Hippocampal formation (tissue), 2 donors: Measurements from ENCODE around the gene WARS2.
A peak's percentile ranks its signal among the peaks of the same experiment; 100 is the strongest.

Source experiments
- DNase-seq, 2 donors: peaks; one replicate each; lab custom pipeline; 2025; lab: John Stamatoyannopoulos, UW

Gene WARS2

DNA sequence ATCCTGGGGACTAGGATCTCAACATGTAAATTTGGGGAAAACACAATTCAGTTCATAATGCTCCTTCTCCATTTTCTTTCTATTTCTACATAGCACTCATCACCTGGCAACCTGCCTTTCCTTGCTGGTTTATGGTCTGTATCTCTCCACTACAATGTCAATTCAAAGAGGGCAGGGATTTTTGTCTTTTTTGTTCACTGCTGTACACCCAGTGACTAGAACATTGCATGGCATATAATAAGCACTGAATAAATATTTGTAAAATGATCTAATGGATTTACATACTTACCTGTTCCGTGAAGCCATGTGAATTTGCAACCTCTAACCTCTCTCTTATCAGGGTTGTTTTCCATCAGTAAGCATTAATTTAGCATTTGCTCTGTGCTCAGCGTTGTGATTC is 124.9 kb downstream of the WARS2 start:
- no peak for DNase-seq

DNA sequence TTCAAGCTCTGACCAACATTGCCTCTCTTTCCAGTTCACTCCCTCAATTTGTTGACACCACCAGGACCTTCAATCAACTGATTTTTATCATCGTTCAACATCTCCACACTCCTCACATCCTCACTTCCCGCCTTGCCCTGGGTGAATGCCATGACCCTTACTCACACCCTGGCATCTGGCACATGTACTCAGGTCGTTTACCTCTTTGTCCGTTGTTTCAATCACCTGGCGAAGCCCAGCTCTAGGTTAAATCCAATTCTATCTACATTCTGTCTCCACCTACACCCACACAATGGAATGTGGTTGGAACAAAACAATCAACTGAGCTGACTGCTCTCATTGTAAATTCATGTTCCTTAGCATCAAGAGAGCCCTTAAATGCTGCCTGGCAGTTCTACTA is 128.1 kb downstream of the WARS2 start:
- no peak for DNase-seq

DNA sequence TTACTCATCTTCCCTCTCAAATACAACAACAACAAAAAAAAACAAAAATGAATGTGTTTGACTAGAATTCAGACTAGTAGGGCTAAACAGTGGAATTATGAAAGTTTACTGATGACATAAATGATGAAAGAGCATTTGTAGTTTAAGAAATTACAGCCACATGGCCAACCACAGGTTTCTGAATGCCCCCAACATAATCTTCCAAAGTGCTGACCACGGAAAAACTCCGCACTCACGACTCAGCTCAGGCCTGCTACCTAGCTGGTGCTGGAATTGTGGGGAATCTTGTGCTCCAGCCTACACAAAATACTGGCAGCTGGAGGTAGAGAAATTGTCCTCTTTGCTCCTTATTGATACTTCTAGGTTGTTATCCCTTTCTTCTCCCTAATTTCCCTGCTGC is 128.7 kb downstream of the WARS2 start:
- DNase-seq, result no peak

DNA sequence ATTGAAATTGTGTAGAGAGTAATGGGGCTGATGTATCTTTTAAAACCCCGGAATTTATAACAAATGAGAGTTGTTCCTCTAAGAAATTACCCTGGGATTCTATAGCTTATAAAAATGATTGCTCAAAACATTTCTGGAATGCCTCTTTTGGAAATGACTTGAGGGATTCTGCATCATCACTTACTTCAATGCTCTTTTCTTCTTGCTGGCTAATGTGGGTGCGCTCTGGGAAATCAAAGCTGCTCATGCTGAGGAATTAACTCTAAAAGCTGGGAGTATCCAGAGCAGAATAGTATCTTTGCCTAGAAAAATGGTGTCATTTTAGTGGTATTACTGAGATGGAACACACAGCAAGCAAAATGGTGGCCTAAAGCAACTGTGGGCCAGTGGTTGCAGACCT is 129.3 kb downstream of the WARS2 start:
- DNase-seq, result no peak

DNA sequence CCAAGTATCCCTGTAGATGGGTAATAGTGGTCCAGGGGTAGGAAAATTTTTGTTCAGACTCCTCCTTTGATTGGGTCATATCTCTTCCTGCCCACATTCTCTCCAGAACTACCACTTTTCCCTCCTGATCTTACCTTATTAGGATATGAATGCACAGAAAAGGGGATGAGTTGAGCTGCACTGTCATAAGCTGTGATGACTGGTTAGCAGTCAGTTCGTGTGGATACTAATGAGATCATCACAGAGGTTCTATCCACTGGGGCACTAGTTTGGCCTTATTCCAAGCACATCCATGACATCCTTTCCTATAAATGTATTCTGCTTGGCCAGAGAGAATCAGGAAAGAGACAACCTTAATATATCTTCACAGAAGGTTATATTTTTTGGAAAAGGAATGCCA is 130.3 kb downstream of the WARS2 start:
- DNase-seq, result no peak

DNA sequence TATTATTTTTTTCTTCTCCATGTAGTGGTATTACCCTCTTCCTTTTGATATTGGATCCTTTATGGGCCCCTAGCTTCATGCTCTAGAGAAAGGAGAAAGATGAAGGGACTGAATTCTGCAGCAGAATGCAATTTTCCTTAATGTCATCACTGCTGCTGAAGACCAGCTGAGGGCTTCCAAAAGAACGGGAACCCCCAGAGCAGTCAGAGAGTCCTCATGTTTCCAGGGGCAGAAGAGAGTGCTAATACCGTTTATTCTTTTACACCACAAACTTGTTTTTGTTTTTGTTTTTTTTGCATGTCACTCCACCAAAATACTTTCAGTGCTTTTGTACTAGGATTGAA is 131.2 kb downstream of the WARS2 start:
- no peak for DNase-seq

DNA sequence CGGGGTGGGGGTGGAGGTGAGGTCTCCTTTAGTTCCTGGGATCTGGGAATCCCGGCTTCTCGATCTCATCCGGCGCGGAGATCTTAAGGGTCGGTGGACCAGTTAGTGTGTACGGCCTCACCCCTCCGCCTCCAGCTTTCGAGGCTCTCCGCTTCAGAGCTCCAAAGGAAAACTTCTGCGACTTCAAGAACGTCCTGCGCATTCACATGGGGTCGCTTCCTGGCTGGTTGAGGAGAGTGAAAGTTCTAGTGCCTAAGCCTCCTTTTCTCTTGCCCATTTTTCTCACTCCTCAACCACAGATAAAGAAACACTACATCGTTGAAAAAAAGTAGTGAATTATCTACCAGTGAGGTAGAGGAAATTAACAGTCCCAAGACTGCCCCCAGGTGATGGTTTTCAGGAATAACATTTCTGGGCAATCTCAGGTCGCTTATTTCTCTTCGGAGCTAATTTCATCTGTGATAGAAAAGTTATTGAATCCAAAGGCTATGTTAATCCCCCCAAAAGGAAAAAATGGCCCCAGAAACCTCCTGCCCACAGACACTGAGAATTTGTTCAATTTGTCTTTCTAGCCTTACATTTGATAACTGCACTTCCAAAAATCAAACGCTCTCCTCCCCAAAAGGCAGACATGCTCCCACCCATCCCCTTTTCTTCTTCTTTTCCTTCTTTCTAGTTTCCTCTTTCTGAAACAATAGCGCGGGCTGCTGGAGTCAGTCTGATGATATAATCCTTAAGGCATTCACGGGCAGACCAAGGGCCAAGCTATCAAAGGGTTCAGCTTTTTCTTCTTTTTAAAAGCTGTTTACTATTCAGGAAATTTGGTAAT is 131.8 kb downstream of the WARS2 start:
- DNase-seq, result peak in 1 of 2 donors; percentile 5

DNA sequence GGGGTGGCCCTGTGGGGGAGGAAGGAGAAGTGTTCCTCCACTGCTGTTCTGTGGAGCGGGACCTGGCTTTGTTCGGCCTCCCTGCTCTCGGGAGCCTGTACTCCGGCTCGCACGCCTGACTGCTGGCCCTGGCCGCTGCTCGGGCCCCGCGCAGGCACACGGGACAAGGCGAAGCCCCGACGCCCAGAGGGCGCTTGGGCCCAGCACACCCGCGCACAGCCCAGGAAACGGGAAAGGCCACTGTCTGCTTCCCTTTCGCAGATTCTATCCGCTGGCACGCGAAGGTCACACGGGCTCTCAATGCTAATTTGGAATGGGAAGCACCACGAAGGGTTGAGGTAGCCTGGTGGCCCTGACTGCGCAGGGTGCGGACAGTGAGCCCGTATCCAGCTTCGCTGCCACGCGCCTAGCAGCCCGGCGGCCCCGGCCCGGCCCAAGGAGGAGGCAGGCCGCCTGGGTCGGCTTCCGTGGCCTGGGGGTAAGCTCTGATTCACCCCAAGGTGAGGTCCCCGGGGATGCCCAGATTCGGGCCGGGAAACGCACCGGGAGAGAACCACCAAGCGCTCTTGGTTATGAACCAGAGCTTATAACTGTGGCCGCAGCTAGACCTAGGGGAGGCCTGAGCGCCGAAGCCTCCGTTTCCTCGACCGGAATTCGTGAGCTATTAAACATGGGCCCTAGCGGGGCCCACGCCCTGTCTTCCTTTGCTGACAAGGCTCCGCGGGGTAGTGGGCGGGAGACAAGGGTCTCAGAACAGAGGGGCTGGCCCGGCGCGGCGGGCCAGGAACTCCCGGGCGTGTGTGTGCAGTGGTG is 132.6 kb downstream of the WARS2 start:
- no peak for DNase-seq

DNA sequence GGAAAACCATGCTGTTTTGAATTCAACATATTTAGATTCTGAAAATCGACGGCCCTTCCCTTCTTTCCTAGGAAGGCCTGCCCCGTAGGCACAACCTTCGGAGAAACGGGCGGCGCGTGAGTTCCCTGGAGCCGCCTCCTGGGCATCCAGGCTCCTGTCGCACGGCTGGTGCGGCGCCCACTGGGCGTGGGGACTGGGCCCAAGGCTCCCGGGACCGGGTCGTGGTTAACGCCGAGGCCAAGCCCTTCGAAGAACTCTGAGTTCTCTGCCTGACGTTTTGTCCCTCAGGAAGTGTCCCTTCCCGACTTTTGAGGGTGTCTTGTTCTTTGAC is 133.1 kb downstream of the WARS2 start:
- DNase-seq, result no peak

DNA sequence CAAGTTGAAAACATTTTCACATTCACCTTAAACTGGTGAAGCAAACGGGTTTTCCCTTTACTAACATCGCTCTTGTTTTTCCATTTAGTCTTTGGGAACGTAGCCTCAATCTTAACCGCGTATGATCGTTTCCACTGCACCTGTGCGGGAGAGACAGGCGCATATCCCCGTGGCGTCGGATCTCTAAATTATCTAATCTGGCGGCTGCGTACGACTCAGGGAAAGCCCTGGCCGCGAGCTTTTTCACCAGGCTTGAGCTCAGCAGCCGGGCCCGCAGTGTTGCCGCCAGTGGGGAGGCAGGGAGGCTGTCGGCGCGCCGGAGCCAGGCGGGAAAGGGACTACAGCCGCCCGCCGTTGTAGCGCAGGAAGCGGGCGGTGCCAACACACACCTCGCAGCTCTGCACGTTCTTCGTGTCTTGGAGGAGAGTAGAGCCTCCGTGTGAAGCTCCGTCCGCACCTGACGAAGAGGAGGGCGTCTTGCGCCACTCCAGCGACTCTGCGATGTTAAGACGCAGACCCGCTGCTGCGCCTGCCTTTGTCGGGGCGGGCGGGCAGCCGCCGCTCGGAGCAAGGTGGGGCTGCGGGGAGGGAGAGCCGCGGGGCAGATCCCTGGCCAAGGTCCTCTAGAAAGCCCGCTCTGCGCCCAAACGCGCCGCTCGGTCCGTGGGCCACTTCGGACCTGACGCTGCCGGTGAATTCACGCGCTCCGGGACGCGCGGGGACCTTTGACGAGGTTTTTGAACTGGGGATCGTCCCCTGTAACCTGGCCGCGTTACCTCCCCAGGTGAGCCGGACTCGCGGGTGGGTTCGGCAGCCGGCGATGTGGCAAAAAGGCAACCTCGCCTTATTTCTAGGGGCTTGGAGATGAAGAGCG is 133.8 kb downstream of the WARS2 start:
- no peak for DNase-seq

DNA sequence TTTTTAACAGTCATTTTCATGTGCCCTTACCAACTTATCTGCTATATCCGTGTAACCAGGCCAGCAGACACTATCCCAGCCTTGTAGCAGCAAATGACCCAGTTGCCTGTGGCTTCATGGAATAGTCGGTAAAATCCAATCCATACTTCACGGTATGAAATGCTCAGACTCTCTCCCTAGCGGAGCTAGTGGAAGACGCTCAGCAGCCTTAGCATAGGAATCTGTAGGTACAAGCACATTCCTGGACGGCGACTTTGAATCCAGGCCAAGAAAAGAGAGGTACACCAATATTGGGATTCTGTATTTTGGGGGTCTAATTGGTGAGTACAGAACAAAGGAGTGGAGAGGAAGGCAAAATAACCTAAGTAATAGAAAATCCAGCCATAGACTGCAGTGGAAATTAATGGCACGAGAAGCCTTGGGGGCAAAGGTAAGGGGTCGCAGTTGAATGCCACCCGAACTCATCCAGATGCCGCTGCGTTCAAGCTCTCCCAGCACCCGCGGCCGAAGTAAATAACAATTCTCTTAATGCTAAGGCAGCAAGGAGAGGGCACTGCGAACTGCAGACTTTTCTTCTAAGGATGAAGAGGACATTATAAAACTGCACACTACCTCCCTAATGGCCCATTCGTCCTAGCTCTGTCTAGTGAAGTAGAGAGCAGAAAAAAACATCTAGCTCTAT is 134.6 kb downstream of the WARS2 start:
- no peak for DNase-seq

DNA sequence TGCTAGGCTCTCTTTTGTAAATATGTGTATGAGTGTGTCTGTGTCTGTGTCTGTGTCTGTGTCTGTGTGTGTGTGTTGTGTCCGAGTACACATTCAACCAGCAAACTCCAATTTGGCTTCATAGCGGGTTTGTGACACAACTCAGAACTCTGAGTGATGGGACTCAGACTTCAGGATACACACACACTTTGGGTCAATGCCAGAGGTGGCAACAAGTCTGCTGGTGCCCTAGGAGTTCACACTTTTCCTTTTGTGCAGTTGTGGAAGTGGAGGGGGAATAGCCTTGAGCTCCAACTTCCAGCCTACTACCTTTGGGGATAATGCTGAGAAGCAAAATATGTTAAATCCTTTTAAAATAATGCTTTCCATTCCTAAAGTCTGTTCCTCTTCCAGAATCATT is 135.7 kb downstream of the WARS2 start:
- no peak for DNase-seq

DNA sequence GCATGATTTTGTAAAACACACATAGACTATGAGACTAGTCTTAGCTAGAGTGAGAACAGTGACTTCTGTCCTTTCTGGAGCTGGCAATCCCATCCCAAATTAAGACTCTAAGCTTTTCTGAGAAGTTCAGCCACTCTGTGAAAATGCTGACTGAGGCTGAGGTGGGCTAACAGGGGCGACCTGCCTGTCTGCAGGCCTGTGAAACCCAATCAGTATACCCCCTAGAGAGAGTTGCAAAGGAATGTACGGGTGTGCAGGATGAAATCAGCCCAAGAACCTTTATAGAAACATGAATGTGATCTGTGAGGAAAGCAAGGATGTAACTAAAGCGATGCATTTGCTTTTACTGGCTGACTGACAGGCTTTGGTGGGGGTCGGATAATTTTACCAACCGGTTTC is 136.3 kb downstream of the WARS2 start:
- DNase-seq, result no peak

DNA sequence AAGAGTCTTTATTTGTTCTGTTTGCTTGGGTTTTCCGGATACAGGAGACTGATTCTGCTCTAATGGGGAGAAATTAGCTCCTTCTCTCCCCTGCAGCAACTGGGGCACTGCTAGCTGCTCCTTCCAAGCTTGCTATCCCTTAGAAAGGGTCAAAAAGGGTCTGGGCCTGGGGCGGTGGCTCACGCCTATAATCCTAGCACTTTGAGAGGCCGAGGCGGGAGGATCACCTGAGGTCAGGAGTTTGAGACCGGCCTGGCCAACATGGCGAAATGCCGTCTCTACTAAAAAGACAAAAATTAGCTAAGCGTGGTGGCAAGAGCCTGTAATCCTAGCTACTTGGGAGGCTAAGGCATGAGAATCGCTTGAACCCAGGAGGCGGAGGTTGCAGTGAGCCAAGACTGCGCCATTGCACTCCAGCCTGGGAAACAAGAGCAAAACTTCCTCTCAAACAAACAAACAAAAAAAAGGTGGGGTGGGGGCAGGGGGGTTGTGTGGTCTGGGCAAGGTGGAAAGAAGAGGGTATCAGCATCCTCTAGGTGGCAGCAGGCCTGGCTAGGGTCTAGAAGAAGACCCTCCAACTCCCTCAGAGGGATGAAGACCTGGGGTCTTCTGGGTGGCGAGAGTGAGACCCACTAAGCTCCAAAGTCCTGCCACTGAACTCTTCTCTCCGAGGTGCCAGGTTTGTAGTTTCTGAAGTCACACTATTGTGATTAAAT is 136.9 kb downstream of the WARS2 start:
- DNase-seq, result no peak

DNA sequence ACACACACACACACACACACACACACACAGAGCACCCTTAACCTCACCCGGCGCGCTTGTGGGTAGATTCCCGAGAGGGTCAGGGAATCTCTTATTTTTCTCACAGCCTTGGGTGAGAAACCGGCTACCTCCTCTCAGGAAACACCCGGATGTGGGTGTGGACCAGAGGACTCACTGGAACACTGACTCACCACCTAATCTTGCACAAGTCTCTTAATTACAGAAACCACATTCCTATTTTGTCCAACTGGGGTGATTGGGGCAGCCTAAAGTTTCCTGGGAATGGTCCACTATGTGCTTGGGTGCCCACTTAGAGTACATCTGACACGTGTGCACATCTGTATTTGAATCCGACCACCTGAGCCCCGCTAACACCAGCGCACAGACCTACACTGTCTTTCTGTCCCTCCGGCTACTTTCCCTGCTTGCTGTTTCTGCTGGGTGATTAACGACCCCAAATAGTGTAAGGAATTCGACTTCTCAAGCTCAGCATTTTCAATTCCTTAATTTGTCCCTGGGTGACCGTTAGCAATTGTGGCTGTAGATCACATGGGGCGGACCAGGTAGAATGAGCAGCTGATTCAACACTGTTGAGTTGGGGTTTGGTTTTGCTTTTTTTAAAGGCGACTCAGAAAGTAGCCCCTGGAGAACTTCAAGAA is 138.3 kb downstream of the WARS2 start:
- no peak for DNase-seq

DNA sequence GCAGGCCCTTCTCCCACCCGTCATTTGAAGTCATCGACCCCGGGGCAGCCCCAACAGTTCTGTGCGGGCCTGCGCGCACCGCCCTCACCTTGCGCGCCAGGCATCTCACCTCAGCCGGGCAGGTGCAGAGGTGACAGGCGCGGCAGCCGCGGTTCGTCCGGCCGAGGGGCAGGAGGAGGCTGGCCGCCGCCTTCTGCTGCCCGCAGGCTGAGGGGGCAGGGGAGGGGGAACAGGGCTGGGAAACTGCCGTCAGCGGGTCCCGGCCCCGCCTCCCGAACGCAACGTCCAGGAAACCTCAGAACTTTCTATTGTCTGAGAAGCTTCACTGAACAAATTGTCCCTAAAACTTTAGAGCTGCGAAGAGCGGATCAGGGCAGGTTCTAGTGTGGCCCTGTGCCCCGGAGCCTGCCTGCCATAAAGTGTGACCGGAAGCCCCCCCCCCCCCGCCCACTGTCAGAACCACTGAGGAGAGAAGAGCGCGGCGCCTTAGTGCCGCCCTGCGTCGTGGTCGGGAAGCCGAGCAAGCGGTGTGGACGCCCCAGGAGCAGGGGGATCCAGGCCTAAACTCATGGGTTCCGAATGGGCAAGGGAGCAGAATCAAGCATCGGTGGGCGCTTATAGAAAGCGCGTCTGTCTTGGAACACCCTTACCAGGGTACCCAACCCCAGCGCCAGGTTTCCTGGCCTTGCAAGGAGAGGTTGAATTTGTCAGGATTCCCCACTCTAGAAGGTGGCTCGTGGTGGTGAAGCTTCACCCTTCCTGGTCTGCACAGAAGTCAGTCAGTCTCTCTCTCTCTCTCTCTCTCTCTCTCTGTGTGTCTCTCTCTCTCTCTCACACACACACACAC is 139.0 kb downstream of the WARS2 start:
- DNase-seq, result no peak

DNA sequence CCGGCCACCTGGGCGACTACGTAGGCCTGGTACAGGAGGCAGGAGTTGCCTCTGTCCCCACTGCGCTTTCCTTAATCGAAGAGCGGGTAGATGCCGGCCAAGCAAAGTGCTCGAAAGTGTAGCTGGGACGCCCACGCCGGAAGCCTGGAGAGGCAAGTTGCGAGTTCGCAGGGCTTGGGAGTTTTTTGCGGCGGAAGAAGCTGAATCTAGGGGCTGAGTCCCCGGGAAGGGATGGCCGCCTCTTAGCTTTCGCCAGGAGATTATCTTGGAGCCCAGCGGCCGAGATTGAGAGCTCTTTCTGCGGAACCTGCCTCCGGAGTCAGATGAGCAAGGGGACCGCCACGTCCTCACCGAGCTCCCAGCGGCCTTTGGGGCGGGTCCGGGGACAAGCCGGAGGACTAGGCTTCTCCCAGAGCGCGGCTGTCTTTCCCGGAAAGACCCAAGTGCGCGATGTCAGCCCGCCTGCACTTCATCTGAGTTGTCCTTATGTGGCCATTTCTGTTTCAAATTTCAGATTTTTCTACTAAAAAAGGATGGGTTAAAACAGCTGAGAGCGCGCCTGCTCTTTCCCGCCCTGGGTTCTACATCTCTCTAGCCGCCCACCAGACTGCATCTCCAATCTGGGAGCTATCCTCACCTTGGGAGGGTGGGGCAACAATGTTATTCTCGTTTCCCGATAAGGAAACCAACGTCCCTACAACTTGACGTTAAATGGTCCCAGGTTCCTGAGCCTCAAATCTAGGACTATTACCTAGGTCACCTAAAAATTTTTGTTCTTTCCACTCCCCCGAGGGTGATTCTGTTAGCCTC is 139.9 kb downstream of the WARS2 start:
- DNase-seq, result no peak

DNA sequence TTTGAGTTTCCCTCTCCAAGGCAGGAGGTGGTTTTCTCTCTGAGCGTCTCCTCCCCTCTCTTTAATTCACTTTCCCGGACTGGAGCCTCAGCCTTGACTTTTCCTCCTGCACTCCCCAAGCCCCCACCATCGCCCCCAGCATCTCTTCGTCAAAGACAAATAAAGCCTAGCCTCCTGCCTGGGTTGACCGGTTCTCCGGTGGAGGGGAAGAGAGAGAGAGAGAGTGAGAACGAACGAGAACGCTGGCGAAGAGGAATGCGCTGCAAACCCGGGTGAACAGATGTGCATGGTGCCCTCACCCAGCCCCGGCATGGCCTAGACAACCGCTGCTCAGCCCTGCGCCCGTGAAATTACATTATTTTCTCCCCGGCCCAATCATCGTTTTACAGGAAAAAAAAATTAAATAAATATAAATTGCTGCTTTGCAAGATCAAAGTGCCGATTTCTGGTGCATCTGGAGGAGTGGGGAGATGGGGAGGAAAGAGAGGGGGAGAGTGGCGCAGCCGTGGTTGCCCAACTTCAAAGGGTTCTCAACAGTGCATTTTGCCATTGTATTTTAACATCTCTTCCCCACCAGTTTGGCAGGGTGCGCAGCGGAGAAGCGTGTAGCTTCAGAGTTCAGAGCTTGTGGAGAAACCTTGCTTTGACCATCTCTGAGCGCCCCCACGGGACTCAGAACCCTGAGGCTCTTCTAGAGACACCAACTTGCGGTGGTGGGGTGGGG is 140.9 kb downstream of the WARS2 start:
- no peak for DNase-seq
